DLD1 (cell line): Measurements from ENCODE around the gene NR1H2.
"Not testable (repeated sequence)": the region's sequence is repeated elsewhere in the genome, so short reads cannot be mapped to it uniquely, and the experiment has no call there.

Experiments
- in situ Hi-C: cut with HindIII; loops from 2 replicates; pipeline ENCODE4 v1.10.0; 2017; ENCODE audit warnings: low sequenced_read_pairs

NR1H2 gene

DNA sequence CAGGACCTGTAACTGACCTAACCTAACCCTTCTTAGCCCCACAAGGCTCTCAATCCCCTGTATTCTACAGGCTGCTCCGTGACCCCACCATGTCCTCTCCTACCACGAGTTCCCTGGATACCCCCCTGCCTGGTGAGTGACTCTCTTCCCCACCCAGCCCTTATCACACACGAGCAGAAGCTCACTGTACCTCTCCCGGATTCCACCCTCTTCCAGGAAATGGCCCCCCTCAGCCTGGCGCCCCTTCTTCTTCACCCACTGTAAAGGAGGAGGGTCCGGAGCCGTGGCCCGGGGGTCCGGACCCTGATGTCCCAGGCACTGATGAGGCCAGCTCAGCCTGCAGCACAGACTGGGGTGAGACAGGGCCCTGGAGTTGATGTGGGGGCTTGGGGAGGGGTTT, 1.3 kb downstream of the NR1H2 start:
- in situ Hi-C loops: no loop called here

- in situ Hi-C loops: no loop called here
These were observed 2.1 kb downstream of the NR1H2 start for GRCh38 chr19:50378169-50378862.

- in situ Hi-C loops: no loop called here
These were observed 2.6 kb downstream of the NR1H2 start for GRCh38 chr19:50378863-50379236.

- in situ Hi-C loops: no loop called here
These were observed 3.3 kb downstream of the NR1H2 start for GRCh38 chr19:50379602-50380001.

- in situ Hi-C loops: no loop called here
These were observed 3.9 kb downstream of the NR1H2 start for GRCh38 chr19:50380137-50380536.

GRCh38 chr19:50380751-50381151, 4.5 kb downstream of the NR1H2 start:
- in situ Hi-C loops: no loop called here

DNA sequence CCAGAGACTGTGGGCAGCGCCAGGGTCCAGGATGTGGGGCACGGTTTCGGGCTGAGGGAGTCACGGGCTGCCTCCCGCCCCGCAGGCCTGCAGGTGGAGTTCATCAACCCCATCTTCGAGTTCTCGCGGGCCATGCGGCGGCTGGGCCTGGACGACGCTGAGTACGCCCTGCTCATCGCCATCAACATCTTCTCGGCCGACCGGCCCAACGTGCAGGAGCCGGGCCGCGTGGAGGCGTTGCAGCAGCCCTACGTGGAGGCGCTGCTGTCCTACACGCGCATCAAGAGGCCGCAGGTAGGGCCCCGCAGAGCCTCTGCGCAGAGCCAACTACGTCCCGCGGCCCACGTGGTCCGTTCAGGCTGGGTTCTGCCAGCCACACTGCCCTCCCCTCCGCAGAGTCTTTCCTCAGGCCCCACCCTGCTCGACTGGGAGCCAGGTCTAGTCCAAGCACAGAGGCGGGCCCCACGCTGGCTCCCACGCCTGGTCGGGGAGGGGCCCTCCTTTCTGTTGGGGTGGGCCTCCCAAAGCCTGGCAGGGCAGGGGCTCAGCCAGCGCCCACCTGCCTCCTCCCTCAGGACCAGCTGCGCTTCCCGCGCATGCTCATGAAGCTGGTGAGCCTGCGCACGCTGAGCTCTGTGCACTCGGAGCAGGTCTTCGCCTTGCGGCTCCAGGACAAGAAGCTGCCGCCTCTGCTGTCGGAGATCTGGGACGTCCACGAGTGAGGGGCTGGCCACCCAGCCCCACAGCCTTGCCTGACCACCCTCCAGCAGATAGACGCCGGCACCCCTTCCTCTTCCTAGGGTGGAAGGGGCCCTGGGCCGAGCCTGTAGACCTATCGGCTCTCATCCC, 5.8 kb downstream of the NR1H2 start:
- in situ Hi-C loops: no loop called here

GRCh38 chr19:50383001-50383851, 7.0 kb downstream of the NR1H2 start:
- in situ Hi-C loops: no loop called here

DNA sequence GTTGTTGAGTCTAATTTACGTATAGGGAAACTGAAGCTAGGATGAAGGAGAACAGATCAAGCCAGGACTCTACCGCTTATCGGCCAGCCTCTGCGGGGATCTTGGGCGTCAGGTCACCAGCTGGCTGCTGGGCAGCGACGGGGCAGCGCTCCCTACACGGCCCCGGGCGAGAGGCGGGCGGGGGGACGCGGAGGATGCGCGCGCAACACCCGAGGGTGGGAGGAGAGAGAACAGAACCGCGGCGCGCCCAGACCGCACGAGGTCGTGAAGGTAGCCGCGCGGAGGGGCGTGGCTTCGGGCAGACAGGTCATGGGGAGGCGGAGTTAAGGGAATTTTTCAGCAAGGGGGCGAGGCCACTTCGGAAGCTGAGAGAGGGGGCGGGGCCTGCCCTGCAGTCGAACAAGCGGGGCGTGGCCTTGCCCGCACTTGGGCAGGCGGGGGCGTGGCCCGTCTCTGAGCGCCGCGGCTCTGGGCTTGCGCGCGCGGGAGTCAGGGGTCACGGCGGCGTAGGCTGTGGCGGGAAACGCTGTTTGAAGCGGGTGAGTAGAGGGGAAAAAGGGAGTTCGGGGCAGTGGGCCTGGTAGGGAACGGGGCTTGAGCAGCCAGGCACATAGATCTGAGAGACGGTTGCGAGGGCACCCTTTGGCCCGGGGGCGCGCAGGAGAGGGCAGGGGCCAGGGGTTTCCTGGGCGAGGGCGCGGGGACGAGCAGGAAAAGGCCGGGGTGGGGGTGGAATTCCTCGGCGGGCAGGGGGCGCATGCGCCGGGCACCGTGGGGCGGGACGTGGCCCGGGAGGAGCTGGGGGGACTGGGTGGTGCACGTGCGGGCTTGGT, 7.8 kb downstream of the NR1H2 start, which contains the start of gene POLD1:
Gene POLD1 (plus strand): TSS at position 496 of the 833 bp plus-strand sequence. CDS start 14,505 bp downstream, outside the sequence.
- in situ Hi-C loops: no loop called here

GRCh38 chr19:50384685-50385535, 8.7 kb downstream of the NR1H2 start:
- in situ Hi-C loops: no loop called here

DNA sequence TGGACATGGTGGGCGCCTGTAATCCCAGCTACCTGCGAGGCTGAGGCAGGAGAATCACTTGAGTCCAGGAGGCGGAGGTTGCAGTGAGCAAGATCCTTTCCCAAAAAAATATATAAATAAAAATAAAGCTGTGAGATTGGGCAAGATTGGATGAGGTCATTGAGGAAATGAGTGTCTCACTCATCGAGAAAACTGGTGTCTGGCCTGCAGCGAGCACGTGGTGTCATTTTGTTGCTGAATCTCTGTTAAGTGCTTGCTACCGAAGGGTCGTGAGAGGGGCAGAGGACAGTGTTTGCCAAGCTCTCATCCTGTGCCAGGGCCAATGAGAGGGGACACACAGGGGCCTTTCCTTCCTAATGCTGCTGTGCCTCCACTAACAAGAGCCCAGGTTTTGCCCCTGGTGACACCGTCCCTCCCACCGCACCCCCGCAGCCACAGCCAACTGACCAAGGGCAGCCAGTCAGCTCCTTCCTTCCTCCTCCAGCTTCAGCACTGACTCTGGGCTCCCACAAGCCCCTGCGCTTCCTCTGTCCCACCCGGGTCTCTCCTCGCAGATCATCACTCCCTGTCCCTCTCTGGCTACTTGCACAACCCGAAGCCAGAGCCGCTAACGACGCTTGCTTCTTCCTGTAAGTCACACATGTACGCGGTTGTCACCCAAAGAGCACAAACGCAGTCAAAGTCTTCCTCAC, 11.1 kb downstream of the NR1H2 start:
- in situ Hi-C loops: no loop called here

DNA sequence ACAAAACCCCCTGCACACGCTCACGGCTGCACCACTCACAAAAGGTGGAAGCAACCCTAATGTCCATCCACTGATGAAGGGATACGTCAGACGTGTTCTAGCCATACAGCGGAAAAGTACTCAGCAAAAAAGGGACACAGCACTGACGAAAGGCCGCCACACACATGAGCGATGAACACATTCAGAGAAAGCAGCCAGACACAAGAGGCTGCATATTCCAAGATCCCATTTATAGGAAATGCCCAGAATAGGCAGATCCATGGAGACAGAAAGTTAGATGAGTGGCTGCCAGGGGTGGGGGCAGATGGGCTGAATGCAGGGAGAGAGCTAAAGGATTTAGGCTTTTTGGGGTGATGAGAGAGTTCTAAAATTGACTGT, 11.6 kb downstream of the NR1H2 start:
- in situ Hi-C loops: no loop called here

DNA sequence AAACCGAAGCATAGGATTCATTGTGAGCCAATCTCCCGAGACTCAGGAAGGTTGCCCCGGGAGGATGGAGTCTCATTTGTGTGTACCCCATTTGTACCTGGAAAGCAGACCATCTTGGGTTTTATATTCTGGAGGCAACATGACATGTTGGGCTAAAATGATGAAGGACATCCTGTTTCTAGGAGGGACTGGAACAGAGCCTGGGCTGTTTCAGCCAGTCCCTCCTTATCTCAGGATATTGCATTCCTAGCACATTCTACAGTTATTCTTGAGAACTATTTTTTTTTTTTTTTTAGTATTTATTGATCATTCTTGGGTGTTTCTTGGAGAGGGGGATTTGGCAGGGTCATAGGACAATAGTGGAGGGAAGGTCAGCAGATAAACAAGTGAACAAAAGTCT, 14.0 kb downstream of the NR1H2 start:
- in situ Hi-C loops: not testable (repeated sequence)

- in situ Hi-C loops: not testable (repeated sequence)
These were observed 14.7 kb downstream of the NR1H2 start for GRCh38 chr19:50390952-50391351.

- in situ Hi-C loops: no loop called here
These were observed 16.5 kb downstream of the NR1H2 start for GRCh38 chr19:50392759-50393158.

DNA sequence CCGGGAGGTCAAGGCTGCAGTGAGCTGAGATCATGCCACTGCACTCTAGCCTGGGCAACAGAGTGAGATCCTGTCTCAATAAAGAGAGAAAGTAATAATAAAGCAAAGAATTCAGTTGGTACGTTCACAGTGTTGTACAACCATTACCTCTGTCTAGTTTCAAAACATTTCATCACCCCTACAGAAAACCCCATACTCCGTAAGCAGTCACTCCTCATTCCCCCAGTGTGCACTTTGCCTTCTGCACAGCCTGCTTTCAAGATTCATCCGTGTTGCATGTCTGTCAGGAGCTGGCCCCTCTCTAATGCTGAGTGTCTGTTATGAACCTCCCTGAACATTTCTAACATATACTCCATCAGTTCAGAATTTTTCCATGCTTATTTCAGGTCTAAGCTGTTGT, 17.3 kb downstream of the NR1H2 start:
- in situ Hi-C loops: no loop called here

- in situ Hi-C loops: no loop called here
These were observed 17.8 kb downstream of the NR1H2 start for GRCh38 chr19:50394017-50394416.

DNA sequence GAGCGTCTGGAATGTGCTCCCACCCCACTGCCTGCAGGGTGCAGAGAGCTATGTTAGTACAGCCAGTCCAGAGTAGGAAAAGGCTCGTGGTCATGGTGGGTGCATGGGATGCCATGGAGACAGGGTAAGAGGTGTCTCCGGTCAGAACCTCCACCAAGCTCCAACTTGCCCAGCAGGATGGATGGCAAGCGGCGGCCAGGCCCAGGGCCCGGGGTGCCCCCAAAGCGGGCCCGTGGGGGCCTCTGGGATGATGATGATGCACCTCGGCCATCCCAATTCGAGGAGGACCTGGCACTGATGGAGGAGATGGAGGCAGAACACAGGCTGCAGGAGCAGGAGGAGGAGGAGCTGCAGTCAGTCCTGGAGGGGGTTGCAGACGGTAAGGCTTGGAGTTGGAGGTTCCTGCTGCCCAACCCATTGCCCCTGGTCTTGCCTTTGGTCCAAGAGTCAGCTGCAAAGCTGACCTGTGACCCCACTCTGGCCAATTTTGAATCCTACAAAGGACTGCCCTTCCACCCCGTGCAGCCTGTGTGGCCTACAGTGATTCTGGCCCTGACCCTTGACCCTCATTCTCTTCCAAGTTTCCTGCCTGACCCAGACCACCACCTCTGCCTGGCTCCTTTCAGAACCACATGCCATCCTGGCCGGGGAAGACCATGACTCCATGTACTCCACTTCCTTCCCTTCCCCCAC, 22.6 kb downstream of the NR1H2 start:
- in situ Hi-C loops: no loop called here
